WTC11 (cell line): Measurements from ENCODE around the gene B4GALT2. TPM values are rescaled to one million over a fixed set of nuclear protein-coding genes. Genes with fewer than 3 reads are reported as not detected.

Source experiments
- ATAC-seq: fragments of 200-7000 bp; cut with Tn5 transposase; 2 replicates; pipeline ENCODE4 v1.10.0; 2021; ENCODE audit warnings: mild to moderate bottlenecking, moderate library complexity
- CTCF ChIA-PET: fragments of 300-600 bp; sonication (Branson Sonifier 250); formaldehyde crosslinking; loops from one replicate; lab custom pipeline; 2021; ENCODE audit warnings: antibody characterized with exemption; lab: Charles Lee
- POLR2A ChIA-PET: fragments of 350-600 bp; sonication (Branson Sonifier 250); formaldehyde crosslinking; loops from one replicate; lab custom pipeline; 2021; ENCODE audit warnings: antibody characterized with exemption; lab: Charles Lee
- DNase-seq: peaks from one replicate; pipeline ENCODE4 v3.0.0; 2021; ENCODE audit warnings: low spot score
- H3K27ac Mint-ChIP-seq: 2 replicates; pipeline ENCODE4 v1.8.0; 2021; ENCODE audit warnings: mixed read lengths
- H3K27me3 Mint-ChIP-seq: 2 replicates; pipeline ENCODE4 v1.8.0; 2021; ENCODE audit warnings: low read depth, mild to moderate bottlenecking, moderate library complexity, mixed read lengths
- H3K36me3 Mint-ChIP-seq: 2 replicates; pipeline ENCODE4 v1.8.0; 2021; ENCODE audit warnings: mixed read lengths
- H3K4me1 Mint-ChIP-seq: 2 replicates; pipeline ENCODE4 v1.8.0; 2022; ENCODE audit warnings: mixed read lengths
- H3K4me3 Mint-ChIP-seq: 2 replicates; pipeline ENCODE4 v1.8.0; 2021; ENCODE audit warnings: mild to moderate bottlenecking, moderate library complexity, mixed read lengths
- H3K9me3 Mint-ChIP-seq: 2 replicates; pipeline ENCODE4 v1.8.0; 2021; ENCODE audit warnings: mixed read lengths
- AR ChIP-seq: fragments of 250-450 bp; sonication (Bioruptor Pico); IDR thresholded peaks from 2 replicates; pipeline ENCODE4 v1.9.0; 2021; ENCODE audit warnings: mild to moderate bottlenecking
- ARID4B ChIP-seq: sonication (generic); formaldehyde crosslinking; IDR thresholded peaks from 2 replicates; pipeline ENCODE4 v1.8.0; 2023; ENCODE audit warnings: missing genetic modification reagents, mild to moderate bottlenecking, borderline replicate concordance
- CDX4 ChIP-seq: fragments of 250-450 bp; sonication (Bioruptor Pico); IDR thresholded peaks from 2 replicates; pipeline ENCODE4 v1.9.0; 2021; ENCODE audit warnings: moderate library complexity, mild to moderate bottlenecking, inconsistent platforms, borderline replicate concordance
- CREM ChIP-seq: sonication (generic); formaldehyde crosslinking; IDR thresholded peaks from 2 replicates; pipeline ENCODE4 v1.8.1; 2022; ENCODE audit warnings: mild to moderate bottlenecking, missing genetic modification reagents, moderate library complexity
- ESRRA ChIP-seq: sonication (generic); formaldehyde crosslinking; IDR thresholded peaks from 2 replicates; pipeline ENCODE4 v1.8.1; 2022; ENCODE audit warnings: mild to moderate bottlenecking, missing genetic modification reagents, borderline replicate concordance
- GABPB1 ChIP-seq: sonication (generic); formaldehyde crosslinking; IDR thresholded peaks from 2 replicates; pipeline ENCODE4 v1.8.1; 2023; ENCODE audit warnings: mild to moderate bottlenecking, missing genetic modification reagents
- GTF2I ChIP-seq: fragments of 250-450 bp; sonication (Bioruptor Pico); conservative IDR thresholded peaks from 2 replicates; pipeline ENCODE4 v1.4.0; 2021; ENCODE audit warnings: mild to moderate bottlenecking
- KAT7 ChIP-seq: sonication (generic); formaldehyde crosslinking; IDR thresholded peaks from 2 replicates; pipeline ENCODE4 v1.8.1; 2023; ENCODE audit warnings: missing genetic modification reagents, mild to moderate bottlenecking, borderline replicate concordance
- MYBL2 ChIP-seq: sonication (generic); formaldehyde crosslinking; IDR thresholded peaks from 2 replicates; pipeline ENCODE4 v1.8.1; 2023; ENCODE audit warnings: mild to moderate bottlenecking, moderate library complexity, missing genetic modification reagents
- NFE2L1 ChIP-seq: sonication (generic); formaldehyde crosslinking; IDR thresholded peaks from 2 replicates; pipeline ENCODE4 v1.8.1; 2023; ENCODE audit warnings: missing genetic modification reagents
- NR1H2 ChIP-seq: sonication (generic); formaldehyde crosslinking; IDR thresholded peaks from 2 replicates; pipeline ENCODE4 v1.9.0; 2021; ENCODE audit warnings: mild to moderate bottlenecking, moderate library complexity, missing genetic modification reagents
- NR3C1 ChIP-seq: sonication (generic); formaldehyde crosslinking; conservative IDR thresholded peaks from 2 replicates; pipeline ENCODE4 v1.8.1; 2023; ENCODE audit warnings: low read depth, mild to moderate bottlenecking, missing genetic modification reagents
- PRRX2 ChIP-seq: fragments of 250-450 bp; sonication (Bioruptor Pico); IDR thresholded peaks from 2 replicates; pipeline ENCODE4 v1.8.0; 2021; ENCODE audit warnings: mild to moderate bottlenecking
- RELA ChIP-seq: sonication (generic); formaldehyde crosslinking; IDR thresholded peaks from 2 replicates; pipeline ENCODE4 v1.8.1; 2022; ENCODE audit warnings: missing genetic modification reagents, mild to moderate bottlenecking, borderline replicate concordance
- ZMAT4 ChIP-seq: fragments of 250-450 bp; sonication (Bioruptor Pico); IDR thresholded peaks from 2 replicates; pipeline ENCODE4 v1.9.0; 2021; ENCODE audit warnings: mild to moderate bottlenecking
- ZNF219 ChIP-seq: sonication (generic); formaldehyde crosslinking; IDR thresholded peaks from 2 replicates; pipeline ENCODE4 v1.8.0; 2023; ENCODE audit warnings: missing genetic modification reagents, mild to moderate bottlenecking, borderline replicate concordance
- ZNF263 ChIP-seq: sonication (generic); formaldehyde crosslinking; IDR thresholded peaks from 2 replicates; pipeline ENCODE4 v1.8.1; 2022; ENCODE audit warnings: low read depth, mild to moderate bottlenecking, moderate library complexity, missing genetic modification reagents
- ZNF416 ChIP-seq: fragments of 250-450 bp; sonication (Bioruptor Pico); IDR thresholded peaks from 2 replicates; pipeline ENCODE4 v1.9.0; 2021; ENCODE audit warnings: mild to moderate bottlenecking, inconsistent platforms
- total RNA-seq: library from RNA; stranded (reverse); gene quantifications from 3 replicates; pipeline ENCODE4 v1.2.3, GENCODE V29; 2021

The B4GALT2 gene
- total RNA-seq, 1 experiment from 2014 or later: 66.7 TPM

- Mint-ChIP-seq H3K4me1 (no peaks in the 10 kb centered on the region), H3K27ac (no peak overlapping the region), H3K4me3 (no peak overlapping the region), H3K27me3 (no peaks in the 10 kb centered on the region), H3K9me3 (no peaks in the 10 kb centered on the region), H3K36me3 (0 out of 2 replicates have a peak, but pooled peaks cover 2% of the 10 kb centered on the region)
- ChIA-PET CTCF (interaction anchor here (1.1 kb wide), 1 partner anchor 28 kb away, joined by 3 read pairs; no protein-coding TSS in a partner anchor), POLR2A (no interaction called here)
- no peak for ATAC-seq
- DNase-seq: no peak
- TF ChIP-seq CDX4 (CRISPR knock-in tag): no peak
- TF ChIP-seq AR (CRISPR knock-in tag): no peak
- TF ChIP-seq PRRX2 (CRISPR knock-in tag): no peak
- TF ChIP-seq GTF2I (CRISPR knock-in tag): no peak
- no peak for TF ChIP-seq ESRRA (CRISPR knock-in tag)
- no peak for TF ChIP-seq MYBL2 (CRISPR knock-in tag)
- no peak for TF ChIP-seq ZMAT4
- TF ChIP-seq GABPB1: no peak
- no peak for TF ChIP-seq RELA (CRISPR knock-in tag)
- TF ChIP-seq NFE2L1 (CRISPR knock-in tag): no peak
- TF ChIP-seq ZNF416 (CRISPR knock-in tag): no peak
- no peak for TF ChIP-seq NR1H2 (CRISPR knock-in tag)
- TF ChIP-seq ARID4B (CRISPR knock-in tag): no peak
Observed at GRCh38 chr1:43963006-43963405, 16.0 kb upstream of the B4GALT2 start.

- POLR2A ChIA-PET: no interaction called here
- H3K36me3 Mint-ChIP-seq: 0 out of 2 replicates have a peak, but pooled peaks cover under 1% of the 10 kb centered on the region
- no peak for DNase-seq
Observed at GRCh38 chr1:43963890-43964289, 15.1 kb upstream of the B4GALT2 start.

More at GRCh38 chr1:43963890-43964289, 15.1 kb upstream of the B4GALT2 start:
- ATAC-seq: no peak
- no peaks in the 10 kb centered on the region for H3K27me3 Mint-ChIP-seq
- no peaks in the 10 kb centered on the region for H3K9me3 Mint-ChIP-seq
- no peak overlapping the region for H3K4me3 Mint-ChIP-seq
- H3K27ac Mint-ChIP-seq: no peak overlapping the region
- TF ChIP-seq CREM (CRISPR knock-in tag) (no peak), ZNF416 (CRISPR knock-in tag) (no peak), NR3C1 (CRISPR knock-in tag) (no peak), ZNF219 (no peak), KAT7 (CRISPR knock-in tag) (no peak), ARID4B (CRISPR knock-in tag) (no peak), ZNF263 (no peak)
- CTCF ChIA-PET: interaction anchor here (1.1 kb wide), 1 partner anchor 29 kb away, joined by 3 read pairs; no protein-coding TSS in a partner anchor
- no peaks in the 10 kb centered on the region for H3K4me1 Mint-ChIP-seq
